Measurements from ENCODE around the gene MAP3K1.

The MAP3K1 gene

DNA sequence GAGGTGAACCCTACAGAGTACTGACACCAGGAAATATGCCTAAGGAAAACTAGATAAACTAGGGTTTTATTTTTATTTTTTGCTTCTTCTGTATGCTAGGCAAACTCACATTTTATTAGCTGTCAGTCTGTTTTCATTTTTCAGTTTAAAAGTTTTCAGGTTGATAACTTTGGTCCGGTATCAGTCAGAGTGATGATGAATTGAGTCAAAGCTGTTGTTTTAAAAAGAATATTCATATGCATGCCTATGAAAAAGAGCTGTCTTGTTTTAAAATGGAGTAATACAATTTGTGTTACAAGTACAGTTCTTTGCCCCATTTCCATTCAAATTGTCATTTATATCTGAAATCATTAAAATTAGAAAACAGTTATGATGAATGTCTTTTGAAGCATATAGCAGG is 22.6 kb downstream of the MAP3K1 start:
- Histone ChIP-seq H3K4me3 (ENCODE audit: low read depth, low read length) (no peak overlapping the region), H3K9me3 (ENCODE audit: control insufficient read depth, insufficient read depth, low read depth, low read length) (no peaks in the 10 kb centered on the region), H3K36me3 (ENCODE audit: control insufficient read depth in 2 of 2, insufficient read depth in 1 of 2, low read length in 2 of 2) (no peaks in the 10 kb centered on the region), H3K27ac (ENCODE audit: extremely low read depth, low read depth, low read length) (no peak overlapping the region), H3K4me1 (ENCODE audit: control insufficient read depth, insufficient read depth, low read length) (peaks cover 17% of the 10 kb centered on the region)
- ChIA-PET POLR2A (no interaction called here), CTCF (interaction anchor here (0.6 to 2.8 kb wide), 31 partner anchors 10 to 901 kb away, joined by 3 to 74 read pairs (median 4); no protein-coding TSS in a partner anchor)
- TF ChIP-seq ZNF146 (tag by site-specific recombination; IDR thresholded peaks at IDR 0.05) = no peak
- TF ChIP-seq ZNF610 (tag by site-specific recombination; IDR thresholded peaks at IDR 0.05; ENCODE audit: borderline replicate concordance) = no peak
- TF ChIP-seq, protein P1, sequence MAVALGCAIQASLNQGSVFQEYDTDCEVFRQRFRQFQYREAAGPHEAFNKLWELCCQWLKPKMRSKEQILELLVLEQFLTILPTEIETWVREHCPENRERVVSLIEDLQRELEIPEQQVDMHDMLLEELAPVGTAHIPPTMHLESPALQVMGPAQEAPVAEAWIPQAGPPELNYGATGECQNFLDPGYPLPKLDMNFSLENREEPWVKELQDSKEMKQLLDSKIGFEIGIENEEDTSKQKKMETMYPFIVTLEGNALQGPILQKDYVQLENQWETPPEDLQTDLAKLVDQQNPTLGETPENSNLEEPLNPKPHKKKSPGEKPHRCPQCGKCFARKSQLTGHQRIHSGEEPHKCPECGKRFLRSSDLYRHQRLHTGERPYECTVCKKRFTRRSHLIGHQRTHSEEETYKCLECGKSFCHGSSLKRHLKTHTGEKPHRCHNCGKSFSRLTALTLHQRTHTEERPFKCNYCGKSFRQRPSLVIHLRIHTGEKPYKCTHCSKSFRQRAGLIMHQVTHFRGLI (tag by site-specific recombination; IDR thresholded peaks at IDR 0.05) = no peak
- no peak for TF ChIP-seq ZNF10 (tag by site-specific recombination; IDR thresholded peaks at IDR 0.05)
- no peak for TF ChIP-seq ZNF16 (tag by site-specific recombination; IDR thresholded peaks at IDR 0.05; ENCODE audit: low read depth)
- TF ChIP-seq, protein P2, sequence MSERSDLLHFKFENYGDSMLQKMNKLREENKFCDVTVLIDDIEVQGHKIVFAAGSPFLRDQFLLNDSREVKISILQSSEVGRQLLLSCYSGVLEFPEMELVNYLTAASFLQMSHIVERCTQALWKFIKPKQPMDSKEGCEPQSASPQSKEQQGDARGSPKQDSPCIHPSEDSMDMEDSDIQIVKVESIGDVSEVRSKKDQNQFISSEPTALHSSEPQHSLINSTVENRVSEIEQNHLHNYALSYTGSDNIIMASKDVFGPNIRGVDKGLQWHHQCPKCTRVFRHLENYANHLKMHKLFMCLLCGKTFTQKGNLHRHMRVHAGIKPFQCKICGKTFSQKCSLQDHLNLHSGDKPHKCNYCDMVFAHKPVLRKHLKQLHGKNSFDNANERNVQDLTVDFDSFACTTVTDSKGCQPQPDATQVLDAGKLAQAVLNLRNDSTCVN (tag by site-specific recombination; optimal IDR thresholded peaks at IDR 0.05) = no peak
- TF ChIP-seq ZFHX2 (tag by site-specific recombination; conservative IDR thresholded peaks at IDR 0.05) = no peak
- TF ChIP-seq ZNF391 (tag by site-specific recombination; IDR thresholded peaks at IDR 0.05; ENCODE audit: borderline replicate concordance, low read depth) = no peak
- TF ChIP-seq ZNF155 (tag by site-specific recombination; IDR thresholded peaks at IDR 0.05) = no peak
- no peak for TF ChIP-seq OVOL3 (tag by site-specific recombination; IDR thresholded peaks at IDR 0.05)
- TF ChIP-seq, protein P3, sequence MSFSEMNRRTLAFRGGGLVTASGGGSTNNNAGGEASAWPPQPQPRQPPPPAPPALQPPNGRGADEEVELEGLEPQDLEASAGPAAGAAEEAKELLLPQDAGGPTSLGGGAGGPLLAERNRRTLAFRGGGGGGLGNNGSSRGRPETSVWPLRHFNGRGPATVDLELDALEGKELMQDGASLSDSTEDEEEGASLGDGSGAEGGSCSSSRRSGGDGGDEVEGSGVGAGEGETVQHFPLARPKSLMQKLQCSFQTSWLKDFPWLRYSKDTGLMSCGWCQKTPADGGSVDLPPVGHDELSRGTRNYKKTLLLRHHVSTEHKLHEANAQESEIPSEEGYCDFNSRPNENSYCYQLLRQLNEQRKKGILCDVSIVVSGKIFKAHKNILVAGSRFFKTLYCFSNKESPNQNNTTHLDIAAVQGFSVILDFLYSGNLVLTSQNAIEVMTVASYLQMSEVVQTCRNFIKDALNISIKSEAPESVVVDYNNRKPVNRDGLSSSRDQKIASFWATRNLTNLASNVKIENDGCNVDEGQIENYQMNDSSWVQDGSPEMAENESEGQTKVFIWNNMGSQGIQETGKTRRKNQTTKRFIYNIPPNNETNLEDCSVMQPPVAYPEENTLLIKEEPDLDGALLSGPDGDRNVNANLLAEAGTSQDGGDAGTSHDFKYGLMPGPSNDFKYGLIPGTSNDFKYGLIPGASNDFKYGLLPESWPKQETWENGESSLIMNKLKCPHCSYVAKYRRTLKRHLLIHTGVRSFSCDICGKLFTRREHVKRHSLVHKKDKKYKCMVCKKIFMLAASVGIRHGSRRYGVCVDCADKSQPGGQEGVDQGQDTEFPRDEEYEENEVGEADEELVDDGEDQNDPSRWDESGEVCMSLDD (tag by site-specific recombination; IDR thresholded peaks at IDR 0.05) = no peak
- TF ChIP-seq, protein P4, sequence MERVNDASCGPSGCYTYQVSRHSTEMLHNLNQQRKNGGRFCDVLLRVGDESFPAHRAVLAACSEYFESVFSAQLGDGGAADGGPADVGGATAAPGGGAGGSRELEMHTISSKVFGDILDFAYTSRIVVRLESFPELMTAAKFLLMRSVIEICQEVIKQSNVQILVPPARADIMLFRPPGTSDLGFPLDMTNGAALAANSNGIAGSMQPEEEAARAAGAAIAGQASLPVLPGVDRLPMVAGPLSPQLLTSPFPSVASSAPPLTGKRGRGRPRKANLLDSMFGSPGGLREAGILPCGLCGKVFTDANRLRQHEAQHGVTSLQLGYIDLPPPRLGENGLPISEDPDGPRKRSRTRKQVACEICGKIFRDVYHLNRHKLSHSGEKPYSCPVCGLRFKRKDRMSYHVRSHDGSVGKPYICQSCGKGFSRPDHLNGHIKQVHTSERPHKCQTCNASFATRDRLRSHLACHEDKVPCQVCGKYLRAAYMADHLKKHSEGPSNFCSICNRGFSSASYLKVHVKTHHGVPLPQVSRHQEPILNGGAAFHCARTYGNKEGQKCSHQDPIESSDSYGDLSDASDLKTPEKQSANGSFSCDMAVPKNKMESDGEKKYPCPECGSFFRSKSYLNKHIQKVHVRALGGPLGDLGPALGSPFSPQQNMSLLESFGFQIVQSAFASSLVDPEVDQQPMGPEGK (tag by site-specific recombination; IDR thresholded peaks at IDR 0.05) = no peak
- TF ChIP-seq ZNF621 (tag by site-specific recombination; IDR thresholded peaks at IDR 0.05) = no peak
- TF ChIP-seq, protein P5, sequence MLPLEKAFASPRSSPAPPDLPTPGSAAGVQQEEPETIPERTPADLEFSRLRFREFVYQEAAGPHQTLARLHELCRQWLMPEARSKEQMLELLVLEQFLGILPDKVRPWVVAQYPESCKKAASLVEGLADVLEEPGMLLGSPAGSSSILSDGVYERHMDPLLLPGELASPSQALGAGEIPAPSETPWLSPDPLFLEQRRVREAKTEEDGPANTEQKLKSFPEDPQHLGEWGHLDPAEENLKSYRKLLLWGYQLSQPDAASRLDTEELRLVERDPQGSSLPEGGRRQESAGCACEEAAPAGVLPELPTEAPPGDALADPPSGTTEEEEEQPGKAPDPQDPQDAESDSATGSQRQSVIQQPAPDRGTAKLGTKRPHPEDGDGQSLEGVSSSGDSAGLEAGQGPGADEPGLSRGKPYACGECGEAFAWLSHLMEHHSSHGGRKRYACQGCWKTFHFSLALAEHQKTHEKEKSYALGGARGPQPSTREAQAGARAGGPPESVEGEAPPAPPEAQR (tag by site-specific recombination; IDR thresholded peaks at IDR 0.05) = no peak
- TF ChIP-seq, protein P6, sequence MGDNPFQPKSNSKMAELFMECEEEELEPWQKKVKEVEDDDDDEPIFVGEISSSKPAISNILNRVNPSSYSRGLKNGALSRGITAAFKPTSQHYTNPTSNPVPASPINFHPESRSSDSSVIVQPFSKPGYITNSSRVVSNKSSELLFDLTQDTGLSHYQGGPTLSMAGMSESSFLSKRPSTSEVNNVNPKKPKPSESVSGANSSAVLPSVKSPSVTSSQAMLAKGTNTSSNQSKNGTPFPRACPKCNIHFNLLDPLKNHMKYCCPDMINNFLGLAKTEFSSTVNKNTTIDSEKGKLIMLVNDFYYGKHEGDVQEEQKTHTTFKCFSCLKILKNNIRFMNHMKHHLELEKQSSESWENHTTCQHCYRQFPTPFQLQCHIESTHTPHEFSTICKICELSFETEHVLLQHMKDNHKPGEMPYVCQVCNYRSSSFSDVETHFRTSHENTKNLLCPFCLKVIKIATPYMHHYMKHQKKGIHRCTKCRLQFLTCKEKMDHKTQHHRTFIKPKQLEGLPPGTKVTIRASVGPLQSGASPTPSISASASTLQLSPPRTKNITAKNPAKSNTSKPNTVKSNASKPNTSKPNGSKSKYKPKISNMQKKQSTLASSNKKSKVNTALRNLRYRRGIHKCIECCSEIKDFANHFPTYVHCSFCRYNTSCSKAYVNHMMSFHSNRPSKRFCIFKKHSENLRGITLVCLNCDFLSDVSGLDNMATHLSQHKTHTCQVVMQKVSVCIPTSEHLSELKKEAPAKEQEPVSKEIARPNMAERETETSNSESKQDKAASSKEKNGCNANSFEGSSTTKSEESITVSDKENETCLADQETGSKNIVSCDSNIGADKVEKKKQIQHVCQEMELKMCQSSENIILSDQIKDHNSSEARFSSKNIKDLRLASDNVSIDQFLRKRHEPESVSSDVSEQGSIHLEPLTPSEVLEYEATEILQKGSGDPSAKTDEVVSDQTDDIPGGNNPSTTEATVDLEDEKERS (tag by site-specific recombination; IDR thresholded peaks at IDR 0.05) = no peak
- no peak for TF ChIP-seq ZFP69B (tag by site-specific recombination; IDR thresholded peaks at IDR 0.05)
- no peak for TF ChIP-seq MYNN (tag by site-specific recombination; IDR thresholded peaks at IDR 0.05; ENCODE audit: borderline replicate concordance)
- TF ChIP-seq MEIS1 (CRISPR knock-in tag; IDR thresholded peaks at IDR 0.05; ENCODE audit: borderline replicate concordance) = no peak
